Mononuclear cell (primary cell): ENCODE results near the gene QSER1. TPM values are rescaled to one million over a fixed set of nuclear protein-coding genes. Genes with fewer than 3 reads are reported as not detected.
"Not testable (repeated sequence)": the region's sequence is repeated elsewhere in the genome, so short reads cannot be mapped to it uniquely, and the experiment has no call there.

Source experiments
- H3K27me3 ChIP-seq: 2 replicates; pipeline ENCODE4 v1.6.0; 2011; ENCODE audit warnings: low read length, control low read depth; ENCODE audit not compliant: insufficient read depth
- H3K4me1 ChIP-seq: 2 replicates; pipeline ENCODE4 v1.5.1; 2011; ENCODE audit warnings: mild to moderate bottlenecking, low read length, control low read depth; ENCODE audit not compliant: insufficient read depth
- H3K4me3 ChIP-seq: 2 replicates; pipeline ENCODE4 v1.5.1; 2011; ENCODE audit warnings: mild to moderate bottlenecking, low read length, moderate library complexity
- H3K9me3 ChIP-seq: 2 replicates; pipeline ENCODE4 v1.5.1; 2011; ENCODE audit warnings: low read depth, mild to moderate bottlenecking, control low read depth, low read length
- total RNA-seq: library from RNA; depleted of rRNA; stranded (reverse); fragments of >200 nt; gene quantifications from one replicate; pipeline ENCODE4 v1.2.3, GENCODE V29; 2012

Gene QSER1
- total RNA-seq, 1 donor = 14.8 TPM

DNA sequence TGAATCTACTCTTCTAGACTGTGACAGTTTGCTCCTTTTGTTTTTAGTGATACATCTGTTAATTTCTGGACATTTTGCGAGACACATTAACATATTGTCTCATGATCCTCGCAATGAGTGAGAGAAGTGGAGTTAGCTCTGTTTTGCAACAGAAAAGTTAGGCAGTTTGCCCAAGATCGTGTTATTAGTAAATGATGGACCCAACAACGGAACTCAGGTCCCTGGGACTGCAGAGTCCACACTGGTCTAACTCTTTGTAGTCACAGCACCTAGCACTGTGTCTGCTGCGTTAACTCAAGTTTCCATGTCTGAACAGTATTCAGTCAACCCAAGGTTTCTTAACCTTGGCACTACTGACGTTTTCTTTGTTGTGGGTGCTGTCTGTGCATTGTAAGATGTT lies 126.2 kb downstream of the QSER1 start:
- H3K4me1 ChIP-seq = peaks cover 14% of the 10 kb centered on the region
- H3K9me3 ChIP-seq = no peaks in the 10 kb centered on the region
- no peak overlapping the region for H3K4me3 ChIP-seq
- peaks cover 7% of the 10 kb centered on the region for H3K27me3 ChIP-seq

DNA sequence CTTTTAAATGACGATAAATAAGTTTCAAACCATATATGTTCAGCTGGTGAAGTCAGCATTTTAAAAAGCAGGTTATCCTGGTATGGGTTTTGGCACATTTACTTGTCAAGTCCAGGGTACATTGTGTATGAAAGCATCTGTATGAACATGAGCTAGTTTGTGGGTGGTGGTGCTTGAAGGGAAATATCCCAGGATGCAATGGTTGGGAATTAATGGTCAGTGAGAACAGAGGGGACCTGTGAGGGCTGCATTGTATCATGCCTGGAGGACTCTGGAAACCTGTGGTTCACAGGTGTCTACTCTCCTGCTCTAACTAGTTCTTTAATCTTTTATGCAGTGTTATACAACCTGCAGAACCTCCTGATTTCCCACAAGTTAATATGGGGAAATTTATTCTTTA lies 128.9 kb downstream of the QSER1 start:
- Histone ChIP-seq H3K4me1 (peaks cover 3% of the 10 kb centered on the region), H3K27me3 (peaks cover 7% of the 10 kb centered on the region), H3K4me3 (no peak overlapping the region), H3K9me3 (no peaks in the 10 kb centered on the region)

DNA sequence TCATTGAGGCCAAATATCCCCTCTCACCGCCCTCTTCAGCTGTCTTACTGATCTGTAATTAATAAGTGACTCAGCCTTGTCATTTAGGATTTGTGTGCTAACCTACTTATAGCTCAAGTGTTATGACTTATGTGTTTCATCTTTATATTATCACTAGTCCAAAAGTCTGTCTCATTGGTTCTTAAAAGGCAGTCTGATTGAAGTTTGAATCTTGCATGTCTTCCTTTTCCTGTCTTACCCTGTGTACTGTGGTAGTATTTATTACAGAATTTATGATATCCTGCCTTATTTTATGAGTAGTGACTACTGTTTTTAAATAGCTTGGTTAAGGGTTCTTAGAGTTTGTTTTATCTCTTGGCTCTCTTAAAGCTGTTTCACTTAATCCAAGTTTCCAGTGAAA lies 129.3 kb downstream of the QSER1 start:
- Histone ChIP-seq H3K9me3 (no peaks in the 10 kb centered on the region), H3K4me1 (no peaks in the 10 kb centered on the region), H3K4me3 (no peak overlapping the region), H3K27me3 (peaks cover 7% of the 10 kb centered on the region)

DNA sequence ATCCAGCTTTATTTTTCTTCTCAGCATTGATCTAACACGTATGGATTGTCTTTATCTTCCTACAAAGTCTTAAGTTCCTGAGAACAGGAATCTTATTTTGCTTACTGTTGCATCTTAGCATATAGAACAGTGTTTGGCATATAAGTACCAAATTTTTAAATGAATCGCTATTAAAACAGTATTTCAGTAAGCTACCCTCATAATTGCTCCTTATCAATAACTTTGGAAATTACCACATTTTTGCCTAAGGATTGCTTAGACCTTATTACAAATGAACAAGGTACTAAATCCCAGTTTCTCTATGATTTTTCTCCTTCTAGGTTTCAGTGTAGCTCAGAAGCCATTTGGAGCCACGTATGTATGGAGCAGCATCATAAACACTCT lies 132.7 kb downstream of the QSER1 start:
- Histone ChIP-seq H3K4me3 (no peak overlapping the region), H3K9me3 (no peaks in the 10 kb centered on the region), H3K4me1 (no peaks in the 10 kb centered on the region), H3K27me3 (no peaks in the 10 kb centered on the region)

DNA sequence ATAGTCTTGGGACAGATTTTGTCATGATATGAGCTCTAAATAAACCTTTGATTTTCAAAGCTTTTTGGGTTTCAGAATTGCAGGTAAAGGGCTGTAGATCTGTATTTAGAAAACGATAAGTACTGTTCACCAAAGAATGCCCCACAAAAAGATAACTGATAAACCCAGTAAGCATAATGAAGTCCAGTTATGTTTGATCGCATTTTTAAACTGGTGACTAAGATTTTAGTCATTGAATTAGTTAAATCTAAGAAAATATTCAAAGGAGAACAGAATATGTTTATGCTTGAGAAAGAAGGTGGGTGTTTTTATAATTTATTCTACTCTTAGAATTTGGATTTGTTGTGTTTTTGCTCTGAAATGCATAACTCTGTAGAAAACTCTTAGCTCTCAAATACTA lies 134.6 kb downstream of the QSER1 start:
- H3K4me3 ChIP-seq = no peak overlapping the region
- H3K9me3 ChIP-seq = no peaks in the 10 kb centered on the region
- no peaks in the 10 kb centered on the region for H3K27me3 ChIP-seq
- no peaks in the 10 kb centered on the region for H3K4me1 ChIP-seq

DNA sequence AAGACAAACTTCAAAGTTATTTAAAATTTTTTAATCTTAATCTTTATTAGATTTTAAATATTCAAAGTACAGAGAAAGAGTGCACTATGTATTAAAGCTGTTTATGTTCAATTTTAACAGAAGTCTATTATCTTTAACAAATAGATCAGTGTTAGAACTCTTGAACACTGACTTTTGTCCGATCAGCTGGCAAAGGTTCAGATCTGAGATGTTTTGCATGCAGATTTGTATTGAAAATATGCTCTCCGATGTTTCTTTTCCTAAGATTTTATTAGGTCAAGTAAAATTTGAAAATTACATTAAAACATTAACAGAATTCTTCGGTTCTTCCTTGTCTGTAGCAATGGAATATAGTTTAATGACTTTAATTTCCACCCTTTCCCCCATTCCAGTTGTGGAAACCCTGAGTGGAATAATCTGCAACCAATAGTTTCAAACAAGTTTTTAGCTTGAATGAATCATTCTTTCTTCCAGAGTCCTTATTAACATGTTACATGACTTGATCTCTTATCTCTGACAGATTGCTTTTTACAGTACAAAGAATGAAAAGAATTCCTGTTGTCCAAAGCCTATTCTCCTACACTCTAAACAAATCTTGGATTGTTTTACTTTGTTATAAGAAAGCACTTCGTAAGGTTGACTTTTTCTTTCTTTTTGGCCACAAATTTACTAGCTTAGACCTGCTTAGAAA lies 135.4 kb downstream of the QSER1 start:
- Histone ChIP-seq H3K4me3 (no peak overlapping the region), H3K4me1 (no peaks in the 10 kb centered on the region), H3K9me3 (no peaks in the 10 kb centered on the region), H3K27me3 (no peaks in the 10 kb centered on the region)

DNA sequence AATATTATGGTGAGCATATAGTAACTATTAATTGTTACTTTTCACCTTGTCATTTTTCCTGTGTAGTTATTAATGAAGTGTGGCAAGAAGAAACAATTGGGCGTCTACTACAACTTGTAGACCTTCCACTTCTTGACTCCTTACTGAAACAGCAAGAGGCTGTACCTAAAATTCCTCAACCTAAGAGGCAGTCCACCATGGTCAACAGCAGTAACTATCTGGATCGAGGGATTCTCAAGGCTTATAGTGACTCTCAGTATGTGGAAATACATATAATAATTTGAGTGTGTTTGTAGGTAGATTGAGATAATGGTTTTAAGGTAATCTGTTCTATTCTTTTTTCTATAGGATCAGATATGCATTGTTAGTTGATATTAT lies 135.9 kb downstream of the QSER1 start:
- Histone ChIP-seq H3K4me3 (no peak overlapping the region), H3K9me3 (no peaks in the 10 kb centered on the region), H3K27me3 (no peaks in the 10 kb centered on the region), H3K4me1 (no peaks in the 10 kb centered on the region)

DNA sequence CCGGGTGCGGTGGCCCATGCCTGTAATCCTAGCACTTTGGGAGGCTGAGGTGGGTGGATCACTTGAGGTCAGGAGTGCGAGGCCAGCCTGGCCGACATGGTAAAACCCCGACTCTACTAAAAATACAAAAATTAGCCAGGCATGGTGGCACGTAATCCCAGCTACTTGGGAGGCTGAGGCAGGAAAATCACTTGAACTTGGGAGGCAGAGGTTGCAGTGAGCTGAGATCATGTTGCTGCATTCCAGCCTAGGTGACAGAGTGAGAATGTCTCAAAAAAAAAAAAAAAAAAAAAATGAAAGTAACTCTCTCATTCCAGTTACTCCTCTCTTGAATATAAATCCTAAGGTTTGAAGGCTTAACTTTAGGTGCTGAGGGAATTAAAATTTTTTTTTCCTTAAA lies 136.6 kb downstream of the QSER1 start:
- H3K9me3 ChIP-seq, H3K4me1 ChIP-seq, H3K27me3 ChIP-seq, H3K4me3 ChIP-seq: not testable (repeated sequence)

Other genes starting within 250 kb of the QSER1 start
- not detected for gene CCDC73, start 98.1 kb upstream of the QSER1 start, total RNA-seq
- 2.5 TPM for gene PRRG4, start 62.9 kb upstream of the QSER1 start, total RNA-seq
- gene DEPDC7, start 123.1 kb downstream of the QSER1 start, total RNA-seq = 1.6 TPM
- 9.2 TPM for gene TCP11L1, start 146.8 kb downstream of the QSER1 start, total RNA-seq